HEK293T (cell line): Measurements from ENCODE around the gene MAP7.

ENCODE experiments used
- CTCF ChIA-PET: fragments of 350-600 bp; formaldehyde crosslinking; extraction: SDS; loops from one replicate; lab custom pipeline; 2021; ENCODE audit warnings: antibody characterized with exemption, inconsistent platforms; lab: Yijun Ruan, JAX
- POLR2A ChIA-PET: fragments of 350-600 bp; formaldehyde crosslinking; extraction: SDS; loops from one replicate; lab custom pipeline; 2020; ENCODE audit warnings: antibody characterized with exemption, inconsistent platforms; lab: Yijun Ruan, JAX
- DNase-seq: peaks from one replicate; pipeline ENCODE4 v3.0.0; 2012; ENCODE audit warnings: mixed read lengths; ENCODE audit errors: extremely low spot score
- ARNT ChIP-seq: fragments of 450-650 bp; IDR thresholded peaks from 2 replicates; pipeline ENCODE4 v1.6.1; 2017; ENCODE audit warnings: mild to moderate bottlenecking
- BHLHE40 ChIP-seq: fragments of 450-650 bp; IDR thresholded peaks from 2 replicates; pipeline ENCODE4 v1.6.1; 2016; ENCODE audit warnings: mild to moderate bottlenecking, moderate library complexity, borderline replicate concordance
- CTBP1 ChIP-seq: fragments of 450-650 bp; IDR thresholded peaks from 2 replicates; pipeline ENCODE4 v1.6.1; 2016; ENCODE audit warnings: borderline replicate concordance
- ELF4 ChIP-seq: fragments of 450-650 bp; IDR thresholded peaks from 2 replicates; pipeline ENCODE4 v1.6.1; 2017; ENCODE audit warnings: antibody characterized with exemption
- FOXA1 ChIP-seq: fragments of 450-650 bp; IDR thresholded peaks from 2 replicates; pipeline ENCODE4 v1.6.1; 2016; ENCODE audit warnings: mild to moderate bottlenecking
- FOXK2 ChIP-seq: fragments of 450-650 bp; IDR thresholded peaks from 2 replicates; pipeline ENCODE4 v1.6.1; 2016; ENCODE audit warnings: mild to moderate bottlenecking
- FOXM1 ChIP-seq: fragments of 450-650 bp; IDR thresholded peaks from 2 replicates; pipeline ENCODE4 v1.6.1; 2017; ENCODE audit warnings: mild to moderate bottlenecking, borderline replicate concordance
- HDGF ChIP-seq: fragments of 450-650 bp; IDR thresholded peaks from 2 replicates; pipeline ENCODE4 v1.6.1; 2017; ENCODE audit warnings: antibody characterized with exemption, borderline replicate concordance
- L3MBTL2 ChIP-seq: fragments of 450-650 bp; conservative IDR thresholded peaks from 2 replicates; pipeline ENCODE4 v1.6.1; 2016; ENCODE audit warnings: mild to moderate bottlenecking
- LEF1 ChIP-seq: fragments of 450-650 bp; IDR thresholded peaks from 2 replicates; pipeline ENCODE4 v1.6.1; 2017; ENCODE audit warnings: mild to moderate bottlenecking, borderline replicate concordance
- NFRKB ChIP-seq: fragments of 450-650 bp; IDR thresholded peaks from 2 replicates; pipeline ENCODE4 v1.6.1; 2016; ENCODE audit warnings: mild to moderate bottlenecking, moderate library complexity
- PKNOX1 ChIP-seq: fragments of 450-650 bp; IDR thresholded peaks from 2 replicates; pipeline ENCODE4 v1.6.1; 2016
- SP1 ChIP-seq: fragments of 450-650 bp; IDR thresholded peaks from 2 replicates; pipeline ENCODE4 v1.6.1; 2017
- SUZ12 ChIP-seq: fragments of 450-650 bp; IDR thresholded peaks from 2 replicates; pipeline ENCODE4 v1.6.1; 2016; ENCODE audit warnings: mild to moderate bottlenecking
- TARDBP ChIP-seq: fragments of 450-650 bp; IDR thresholded peaks from 2 replicates; pipeline ENCODE4 v1.6.1; 2016
- ZNF384 ChIP-seq: fragments of 450-650 bp; IDR thresholded peaks from 2 replicates; pipeline ENCODE4 v1.6.1; 2016

The MAP7 gene

GRCh38 chr6:136511926-136512325, 38.3 kb downstream of the MAP7 start:
- ChIA-PET POLR2A (no interaction called here), CTCF (interaction anchor here (0.6 to 1.2 kb wide), 2 partner anchors 10 to 15 kb away, joined by 3 to 5 read pairs; no protein-coding TSS in a partner anchor)
- TF ChIP-seq L3MBTL2 (no peak), NFRKB (no peak)
- DNase-seq: no peak

GRCh38 chr6:136511397-136511796, 38.8 kb downstream of the MAP7 start:
- TF ChIP-seq L3MBTL2 (no peak), ELF4 (no peak), HDGF (no peak), TARDBP (no peak), SUZ12 (no peak), FOXA1 (no peak), SP1 (no peak), ARNT (no peak), CTBP1 (no peak), LEF1 (no peak), FOXM1 (no peak), ZNF384 (no peak), BHLHE40 (no peak), PKNOX1 (no peak)
- CTCF ChIA-PET: interaction anchor here (0.6 to 1.2 kb wide), 2 partner anchors 10 to 15 kb away, joined by 3 to 5 read pairs; no protein-coding TSS in a partner anchor
- POLR2A ChIA-PET: no interaction called here

GRCh38 chr6:136510782-136511181, 39.4 kb downstream of the MAP7 start:
- TF ChIP-seq ARNT (no peak), FOXM1 (no peak), FOXA1 (no peak), BHLHE40 (no peak), SP1 (no peak), ZNF384 (no peak), SUZ12 (no peak), NFRKB (no peak), CTBP1 (no peak), LEF1 (no peak), PKNOX1 (no peak), TARDBP (no peak), ELF4 (no peak), FOXK2 (no peak), HDGF (no peak), L3MBTL2 (no peak)
- DNase-seq: no peak
- CTCF ChIA-PET: no interaction called here
- POLR2A ChIA-PET: no interaction called here

More at GRCh38 chr6:136511397-136511796, 38.8 kb downstream of the MAP7 start:
- DNase-seq: no peak

GRCh38 chr6:136510299-136510698, 39.9 kb downstream of the MAP7 start:
- no peak for DNase-seq
- CTCF ChIA-PET: no interaction called here
- POLR2A ChIA-PET: no interaction called here
- no peak for TF ChIP-seq ELF4

GRCh38 chr6:136508725-136509392, 41.4 kb downstream of the MAP7 start:
- POLR2A ChIA-PET: no interaction called here
- DNase-seq: no peak
- TF ChIP-seq LEF1 (no peak), ARNT (no peak), PKNOX1 (no peak), BHLHE40 (no peak), ZNF384 (no peak), HDGF (no peak)
- CTCF ChIA-PET: interaction anchor here (1.1 kb wide), 1 partner anchor 17 kb away, joined by 4 read pairs; no protein-coding TSS in a partner anchor

- POLR2A ChIA-PET: no interaction called here
- TF ChIP-seq FOXA1: no peak
- TF ChIP-seq ELF4: no peak
- TF ChIP-seq L3MBTL2: no peak
- TF ChIP-seq SUZ12: no peak
- no peak for TF ChIP-seq ARNT
- no peak for TF ChIP-seq PKNOX1
- TF ChIP-seq ZNF384: no peak
- TF ChIP-seq HDGF: no peak
- no peak for TF ChIP-seq LEF1
- no peak for TF ChIP-seq BHLHE40
- no peak for TF ChIP-seq FOXM1
- CTCF ChIA-PET: no interaction called here
- DNase-seq: no peak
Observed at GRCh38 chr6:136506124-136506799, 44.0 kb downstream of the MAP7 start.
